Measurements from ENCODE around the gene IFT172. TPM values are rescaled to one million over a fixed set of nuclear protein-coding genes. Genes with fewer than 3 reads are reported as not detected.

The IFT172 gene
- total RNA-seq: 35.2 and 40.4 TPM in 2 replicates

DNA sequence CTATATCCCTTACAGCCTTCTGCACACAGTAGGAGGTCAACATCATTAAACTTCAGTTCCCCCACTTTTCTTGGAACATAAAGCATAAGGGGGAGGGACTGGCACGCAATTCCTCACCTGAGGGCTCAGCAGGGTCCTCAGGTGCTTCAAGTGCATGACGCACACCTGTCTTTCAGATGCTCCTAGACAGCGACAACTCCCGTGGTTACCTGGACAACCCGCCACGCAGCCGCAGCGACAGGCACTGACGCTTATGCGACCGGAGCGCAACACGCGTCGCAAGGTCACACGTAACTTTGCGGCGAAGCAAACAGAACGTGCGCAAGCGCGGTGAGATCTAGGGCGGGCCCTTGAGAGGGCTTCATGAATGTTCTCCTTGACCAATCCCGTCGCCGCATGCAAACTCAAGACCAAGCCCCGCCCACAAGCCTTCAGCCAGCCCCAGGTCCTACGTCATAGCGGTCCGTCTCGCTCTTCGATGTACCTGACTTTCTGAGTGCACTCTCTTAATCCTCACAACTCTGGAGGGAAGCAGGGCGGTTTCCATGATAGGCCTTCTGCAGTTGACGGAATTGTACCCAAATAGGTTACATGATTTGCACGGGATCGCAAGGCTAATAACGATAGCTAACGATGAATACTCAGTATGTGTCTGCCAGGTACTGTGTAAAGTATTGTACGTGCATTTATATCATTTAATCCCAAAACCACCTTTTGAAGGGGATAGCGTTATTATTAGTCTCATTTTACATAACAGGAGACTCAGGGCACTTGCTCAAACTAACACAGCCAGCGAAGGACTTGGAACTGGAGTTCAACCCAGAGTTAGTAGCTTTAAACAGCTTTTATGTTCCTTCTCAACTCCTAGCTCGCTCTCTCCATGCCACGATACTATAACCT, at the start of gene IFT172:
Gene IFT172 (minus strand): TSS at position 246 of the 900 bp plus-strand sequence. CDS start 90 bp downstream, at position 156.

DNA sequence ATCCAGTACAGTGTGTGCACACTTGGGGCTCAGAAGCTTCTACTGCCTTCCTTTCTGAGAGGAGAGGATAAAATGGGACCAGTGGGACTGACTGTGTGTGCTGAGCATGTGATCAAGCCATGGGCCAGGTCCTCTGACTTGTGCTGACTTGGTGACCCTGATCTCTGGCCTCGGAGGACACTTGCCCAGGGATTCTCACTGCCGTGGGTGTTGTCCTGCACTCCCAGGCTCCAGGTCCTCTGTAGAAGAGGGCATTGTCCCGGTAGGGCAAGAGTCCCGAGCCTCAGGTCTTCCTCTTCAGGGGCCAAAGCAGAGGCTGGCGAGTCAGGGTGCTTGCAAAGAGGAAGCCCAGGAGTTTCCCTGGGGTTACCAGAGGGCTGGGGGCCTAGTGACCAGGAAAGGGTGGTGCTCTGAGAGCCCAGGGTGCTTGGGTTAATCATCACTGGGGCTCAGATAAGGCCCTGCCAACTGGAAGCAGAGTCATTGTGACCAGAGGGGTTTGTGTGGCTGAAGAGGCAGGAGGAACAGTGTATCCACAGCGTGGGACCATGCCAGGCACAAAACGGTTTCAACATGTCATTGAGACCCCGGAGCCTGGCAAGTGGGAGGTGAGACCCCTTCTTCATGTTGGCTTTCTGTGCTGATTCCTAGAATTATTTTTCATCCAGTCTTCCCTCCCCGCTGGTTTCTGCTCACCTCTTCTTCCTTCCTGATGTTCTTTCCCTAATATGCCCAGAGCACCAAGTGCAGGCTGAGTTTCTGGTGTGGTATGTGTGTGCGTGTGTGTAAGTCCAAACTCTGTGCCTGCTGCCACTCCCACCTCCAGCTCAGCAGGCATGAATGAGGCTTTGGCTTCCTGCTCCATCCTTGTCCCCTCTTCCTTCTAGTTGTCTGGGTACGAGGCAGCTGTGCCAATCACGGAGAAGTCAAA, 7.1 kb upstream of the IFT172 start, which contains the start of gene GCKR:
Gene GCKR (plus strand): TSS at position 483 of the 931 bp plus-strand sequence. CDS start 66 bp downstream, at position 549.

GRCh38 chr2:27494944-27495554, 5.5 kb upstream of the IFT172 start, which contains the start of gene FNDC4:
Gene FNDC4, minus strand, starts transcription at chr2:27495200. Its CDS starts 521 bp downstream, at chr2:27494679.

DNA sequence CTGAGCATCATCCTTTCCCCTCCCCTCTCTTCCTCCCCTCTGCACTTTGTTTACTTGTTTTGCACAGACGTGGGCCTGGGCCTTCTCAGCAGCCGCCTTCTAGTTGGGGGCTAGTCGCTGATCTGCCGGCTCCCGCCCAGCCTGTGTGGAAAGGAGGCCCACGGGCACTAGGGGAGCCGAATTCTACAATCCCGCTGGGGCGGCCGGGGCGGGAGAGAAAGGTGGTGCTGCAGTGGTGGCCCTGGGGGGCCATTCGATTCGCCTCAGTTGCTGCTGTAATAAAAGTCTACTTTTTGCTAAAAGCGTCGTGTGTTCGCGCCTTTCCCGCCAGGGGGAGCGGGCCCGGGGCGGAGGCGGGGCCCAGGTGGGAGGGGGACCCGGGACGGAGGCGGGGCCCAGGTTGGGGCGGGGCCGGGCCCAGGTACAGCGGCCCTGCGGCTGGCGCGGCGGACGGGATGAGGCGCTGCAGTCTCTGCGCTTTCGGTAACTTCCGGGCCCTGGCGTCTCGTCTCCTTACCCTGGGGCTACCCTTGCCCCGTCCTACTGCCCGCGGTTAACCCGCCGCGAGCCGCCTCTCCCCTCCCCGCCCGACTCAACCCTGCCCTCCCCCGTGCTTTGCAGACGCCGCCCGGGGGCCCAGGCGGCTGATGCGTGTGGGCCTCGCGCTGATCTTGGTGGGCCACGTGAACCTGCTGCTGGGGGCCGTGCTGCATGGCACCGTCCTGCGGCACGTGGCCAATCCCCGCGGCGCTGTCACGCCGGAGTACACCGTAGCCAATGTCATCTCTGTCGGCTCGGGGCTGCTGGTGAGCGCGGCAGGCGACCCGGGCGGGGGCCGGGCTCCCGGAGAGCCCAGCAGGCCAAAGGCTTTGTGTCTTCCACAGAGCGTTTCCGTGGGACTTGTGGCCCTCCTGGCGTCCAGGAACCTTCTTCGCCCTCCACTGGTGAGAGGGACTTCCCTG, 47.3 kb downstream of the IFT172 start, which contains the start of gene KRTCAP3:
Gene KRTCAP3 (plus strand): TSS at position 424 of the 962 bp plus-strand sequence. CDS start 32 bp downstream, at position 456.

GRCh38 chr2:27428213-27428977, 61.1 kb downstream of the IFT172 start, which contains the start of gene NRBP1:
Gene NRBP1, plus strand, starts transcription at chr2:27428631. Its CDS starts 4,643 bp downstream, at chr2:27433274.

GRCh38 chr2:27409321-27410073, 80.0 kb downstream of the IFT172 start, which contains the start of gene PPM1G:
Gene PPM1G, minus strand, starts transcription at chr2:27409591. Its CDS starts 169 bp downstream, at chr2:27409422.

Other genes starting within 250 kb of the IFT172 start
- gene SLC30A3, start 226.7 kb downstream of the IFT172 start, total RNA-seq: 0.15 and 0.50 TPM in 2 replicates
- gene DNAJC5G, start 214.3 kb downstream of the IFT172 start, total RNA-seq: not detected in 2 replicates
- under 0.01 TPM in 1 of 2 replicates, not detected in the other for gene TRIM54, start 207.3 kb downstream of the IFT172 start, total RNA-seq
- 1.5 and 1.8 TPM in 2 replicates for gene UCN, start 181.3 kb downstream of the IFT172 start, total RNA-seq
- gene MPV17, start 166.6 kb downstream of the IFT172 start, total RNA-seq: 111 and 117 TPM in 2 replicates
- gene GTF3C2, start 133.0 kb downstream of the IFT172 start, total RNA-seq: 33.4 and 34.6 TPM in 2 replicates
- 30.4 and 31.1 TPM in 2 replicates for gene EIF2B4, start 119.4 kb downstream of the IFT172 start, total RNA-seq
- 164 and 222 TPM in 2 replicates for gene SNX17, start 119.1 kb downstream of the IFT172 start, total RNA-seq
- 9.3 and 10.1 TPM in 2 replicates for gene ZNF513, start 109.0 kb downstream of the IFT172 start, total RNA-seq
- 52.3 and 72.1 TPM in 2 replicates for gene PPM1G, start 80.2 kb downstream of the IFT172 start, total RNA-seq
- 98.9 and 122 TPM in 2 replicates for gene NRBP1, start 61.1 kb downstream of the IFT172 start, total RNA-seq
- gene KRTCAP3, start 47.4 kb downstream of the IFT172 start, total RNA-seq: not detected in 2 replicates
- 21.7 and 34.7 TPM in 2 replicates for gene FNDC4, start 5.5 kb upstream of the IFT172 start, total RNA-seq
- 0.17 and 1.0 TPM in 2 replicates for gene GCKR, start 7.1 kb upstream of the IFT172 start, total RNA-seq
- 30.9 and 42.0 TPM in 2 replicates for gene ZNF512, start 93.3 kb upstream of the IFT172 start, total RNA-seq
- gene CCDC121, start 139.3 kb upstream of the IFT172 start, total RNA-seq: 1.7 and 3.1 TPM in 2 replicates
- 32.1 and 52.2 TPM in 2 replicates for gene GPN1, start 139.3 kb upstream of the IFT172 start, total RNA-seq
- 14.9 and 22.8 TPM in 2 replicates for gene SUPT7L, start 173.9 kb upstream of the IFT172 start, total RNA-seq
- gene SLC4A1AP, start 174.1 kb upstream of the IFT172 start, total RNA-seq: 28.1 and 38.7 TPM in 2 replicates